Parathyroid adenoma (tissue), 2 donors: ENCODE measurements around the gene TMEM52.

Experiments used
- H2AFZ ChIP-seq: fragments of 300-600 bp; sonication (generic); one replicate; pipeline ENCODE4 v1.7.0; 2017; ENCODE audit warnings: antibody characterized with exemption, mild to moderate bottlenecking
- H3K27ac ChIP-seq: fragments of 300-600 bp; sonication (generic); one replicate; pipeline ENCODE4 v1.7.0; 2017
- H3K27me3 ChIP-seq: fragments of 300-600 bp; sonication (generic); one replicate; pipeline ENCODE4 v1.7.0; 2017; ENCODE audit warnings: low read length; ENCODE audit not compliant: control insufficient read depth, insufficient read depth
- H3K36me3 ChIP-seq: fragments of 300-600 bp; sonication (generic); one replicate; pipeline ENCODE4 v1.7.0; 2017; ENCODE audit warnings: low read length; ENCODE audit not compliant: control insufficient read depth, insufficient read depth
- H3K4me1 ChIP-seq: fragments of 300-600 bp; sonication (generic); one replicate; pipeline ENCODE4 v1.7.0; 2017; ENCODE audit warnings: control low read depth
- H3K4me2 ChIP-seq: fragments of 300-600 bp; sonication (generic); one replicate; pipeline ENCODE4 v1.7.0; 2017; ENCODE audit warnings: low read length
- H3K4me3 ChIP-seq: fragments of 300-600 bp; sonication (generic); one replicate; pipeline ENCODE4 v1.7.0; 2017; ENCODE audit warnings: low read depth, low read length
- H3K79me2 ChIP-seq: fragments of 300-600 bp; sonication (generic); one replicate; pipeline ENCODE4 v1.7.0; 2017; ENCODE audit warnings: control low read depth
- H3K9ac ChIP-seq: fragments of 300-600 bp; sonication (generic); one replicate; pipeline ENCODE4 v1.7.0; 2017; ENCODE audit warnings: mild to moderate bottlenecking
- H3K9me3 ChIP-seq: fragments of 300-600 bp; sonication (generic); one replicate; pipeline ENCODE4 v1.7.0; 2017; ENCODE audit warnings: low read length; ENCODE audit not compliant: control insufficient read depth
- TF ChIP-seq, protein P1 (sequence below): fragments of 300-600 bp; sonication (generic); IDR thresholded peaks from one replicate; pipeline ENCODE4 v1.7.0; 2017; ENCODE audit warnings: antibody characterized with exemption, mild to moderate bottlenecking
- donor health status: primary hyperparathyroidism.

TMEM52 gene

DNA sequence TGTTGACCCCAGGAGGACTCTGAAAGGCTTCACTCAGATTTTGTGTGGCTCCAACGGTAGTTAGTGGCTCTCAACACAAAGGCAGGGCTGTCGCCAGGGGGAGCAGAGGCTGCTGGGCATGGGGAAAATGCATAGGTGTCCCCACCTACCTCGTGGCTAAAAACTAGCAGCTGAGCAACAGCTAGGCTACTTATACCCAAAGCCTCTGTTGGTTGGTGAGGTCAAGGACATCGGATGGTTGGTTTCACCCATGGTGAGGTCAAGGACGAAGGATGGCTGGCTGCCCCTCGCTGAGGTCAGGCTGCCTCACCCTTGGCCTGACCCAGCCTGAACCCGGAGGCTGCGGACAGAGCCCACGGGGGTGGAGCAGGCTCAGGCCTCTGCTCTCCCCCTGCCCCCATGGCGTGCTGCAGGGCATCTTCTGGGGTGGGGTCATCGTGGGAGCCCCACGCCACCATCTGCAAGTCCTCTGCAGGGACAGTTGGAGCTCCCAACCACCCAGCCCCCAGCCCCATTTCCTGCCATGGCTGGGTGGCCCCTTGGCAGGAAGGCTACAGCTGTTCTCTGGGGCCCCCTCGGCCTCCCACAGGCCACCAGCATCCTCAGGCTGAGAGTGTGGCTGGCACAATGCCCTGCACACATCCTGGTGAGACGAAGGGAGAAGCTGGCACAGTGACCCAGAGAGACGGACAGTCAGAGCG, 19.7 kb downstream of the TMEM52 start:
- Histone ChIP-seq H3K27me3 (no peaks in the 10 kb centered on the region), H3K4me3 (no peak overlapping the region), H3K79me2 (no peaks in the 10 kb centered on the region), H2AFZ (no peak overlapping the region), H3K9ac (no peak overlapping the region), H3K36me3 (no peaks in the 10 kb centered on the region), H3K9me3 (no peaks in the 10 kb centered on the region), H3K4me2 (no peak overlapping the region), H3K27ac (no peak overlapping the region), H3K4me1 (no peaks in the 10 kb centered on the region)
- TF ChIP-seq, protein P1, sequence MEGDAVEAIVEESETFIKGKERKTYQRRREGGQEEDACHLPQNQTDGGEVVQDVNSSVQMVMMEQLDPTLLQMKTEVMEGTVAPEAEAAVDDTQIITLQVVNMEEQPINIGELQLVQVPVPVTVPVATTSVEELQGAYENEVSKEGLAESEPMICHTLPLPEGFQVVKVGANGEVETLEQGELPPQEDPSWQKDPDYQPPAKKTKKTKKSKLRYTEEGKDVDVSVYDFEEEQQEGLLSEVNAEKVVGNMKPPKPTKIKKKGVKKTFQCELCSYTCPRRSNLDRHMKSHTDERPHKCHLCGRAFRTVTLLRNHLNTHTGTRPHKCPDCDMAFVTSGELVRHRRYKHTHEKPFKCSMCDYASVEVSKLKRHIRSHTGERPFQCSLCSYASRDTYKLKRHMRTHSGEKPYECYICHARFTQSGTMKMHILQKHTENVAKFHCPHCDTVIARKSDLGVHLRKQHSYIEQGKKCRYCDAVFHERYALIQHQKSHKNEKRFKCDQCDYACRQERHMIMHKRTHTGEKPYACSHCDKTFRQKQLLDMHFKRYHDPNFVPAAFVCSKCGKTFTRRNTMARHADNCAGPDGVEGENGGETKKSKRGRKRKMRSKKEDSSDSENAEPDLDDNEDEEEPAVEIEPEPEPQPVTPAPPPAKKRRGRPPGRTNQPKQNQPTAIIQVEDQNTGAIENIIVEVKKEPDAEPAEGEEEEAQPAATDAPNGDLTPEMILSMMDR = no peak

DNA sequence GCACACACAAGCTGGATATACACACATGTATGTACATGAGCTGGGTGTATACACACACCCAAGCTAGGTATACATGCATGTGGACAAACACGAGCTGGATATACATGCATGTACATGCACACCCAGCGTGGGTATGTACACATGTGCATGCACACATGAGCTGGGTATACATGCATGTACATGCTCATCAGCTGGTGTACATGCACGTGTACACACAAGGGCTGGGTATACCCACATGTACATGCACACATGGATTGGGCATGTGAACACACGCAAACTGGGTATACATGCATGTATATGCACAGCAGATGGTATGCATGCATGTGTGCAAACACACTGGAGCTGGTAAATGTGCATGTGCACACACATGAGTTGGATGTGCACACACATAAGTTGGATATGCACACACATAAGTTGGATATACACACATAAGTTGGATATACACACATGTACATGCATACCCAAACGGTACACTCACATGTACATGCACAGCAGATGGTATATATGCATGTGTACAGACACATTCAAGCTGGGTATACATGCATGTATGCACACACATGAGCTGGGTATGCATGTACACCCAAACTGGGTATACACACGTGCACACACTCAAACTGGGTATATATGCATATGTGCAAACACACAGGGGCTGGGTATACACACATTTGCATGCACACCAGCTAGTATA, 20.7 kb downstream of the TMEM52 start:
- Histone ChIP-seq H3K36me3 (no peaks in the 10 kb centered on the region), H3K4me3 (no peak overlapping the region), H3K79me2 (no peaks in the 10 kb centered on the region), H3K4me2 (no peak overlapping the region), H2AFZ (no peak overlapping the region), H3K9me3 (no peaks in the 10 kb centered on the region), H3K27ac (no peak overlapping the region), H3K4me1 (no peaks in the 10 kb centered on the region), H3K9ac (no peak overlapping the region), H3K27me3 (no peaks in the 10 kb centered on the region)
- TF ChIP-seq, protein P1 = no peak

DNA sequence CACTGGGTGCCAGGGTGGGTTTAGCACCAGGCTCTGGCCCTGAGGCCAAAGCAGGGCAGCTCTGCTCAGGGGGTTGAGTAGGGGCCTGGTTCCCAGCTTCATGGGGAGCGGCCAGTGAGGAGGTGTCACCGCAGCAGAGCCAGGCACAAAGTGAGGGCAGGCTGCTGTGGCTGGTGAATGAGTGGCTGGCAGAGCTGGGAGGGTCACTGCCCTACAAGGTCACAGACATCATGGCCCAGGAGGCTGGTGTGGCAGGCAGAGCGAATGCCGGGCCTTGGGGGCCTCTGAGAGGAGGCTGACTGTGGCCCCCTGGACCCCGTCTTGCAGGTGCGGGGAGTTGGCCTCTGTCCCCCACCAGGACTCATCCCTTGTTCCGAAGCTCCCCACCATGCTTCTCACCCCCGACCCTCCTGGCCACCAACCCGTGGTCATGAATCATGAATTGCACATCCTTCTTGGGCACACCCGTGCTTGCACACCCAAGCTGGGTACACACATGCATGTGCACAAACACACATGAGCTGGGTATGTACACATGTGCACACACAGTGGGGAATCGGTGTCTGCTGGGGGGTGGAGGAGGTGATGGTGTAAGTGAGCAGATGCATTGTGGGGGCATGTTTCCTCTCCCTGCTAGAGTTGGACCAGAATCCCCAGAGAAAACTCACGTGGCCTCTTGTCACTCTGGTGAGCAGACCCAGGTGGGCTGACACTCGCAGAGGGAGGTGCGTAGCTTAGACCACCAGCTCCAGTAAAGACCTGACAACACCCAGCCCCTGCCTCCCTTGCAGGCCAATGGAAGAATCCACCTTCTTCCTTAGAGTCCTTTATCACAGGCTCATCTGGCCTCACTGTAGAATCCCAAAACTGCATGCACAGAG, 23.4 kb downstream of the TMEM52 start:
- no peaks in the 10 kb centered on the region for H3K27me3 ChIP-seq
- H3K79me2 ChIP-seq = no peaks in the 10 kb centered on the region
- H3K4me2 ChIP-seq = no peak overlapping the region
- no peak overlapping the region for H2AFZ ChIP-seq
- H3K4me3 ChIP-seq = no peak overlapping the region
- no peaks in the 10 kb centered on the region for H3K36me3 ChIP-seq
- TF ChIP-seq, protein P1 = no peak
- H3K9me3 ChIP-seq = no peaks in the 10 kb centered on the region
- H3K9ac ChIP-seq = no peak overlapping the region
- no peaks in the 10 kb centered on the region for H3K4me1 ChIP-seq
- no peak overlapping the region for H3K27ac ChIP-seq

DNA sequence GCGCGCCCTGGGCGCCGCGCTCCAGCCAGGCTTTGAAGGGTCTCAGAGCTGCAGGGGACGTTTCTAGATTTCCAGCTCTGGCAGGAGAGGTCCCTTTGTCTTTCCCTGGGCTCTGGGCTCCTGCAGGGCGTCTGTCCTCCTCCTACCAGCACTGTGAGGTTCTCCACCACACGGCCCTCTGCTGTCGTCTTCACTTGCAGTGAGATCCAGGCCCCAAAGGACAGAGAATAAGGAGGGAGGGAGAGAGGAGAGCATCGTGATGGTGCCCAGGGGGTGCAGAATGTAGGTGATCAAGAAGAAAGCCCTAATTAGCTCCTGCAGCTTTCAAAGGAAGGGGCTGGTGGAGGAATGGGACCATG, 24.0 kb downstream of the TMEM52 start:
- H3K36me3 ChIP-seq = no peaks in the 10 kb centered on the region
- TF ChIP-seq, protein P1 = no peak
- H3K4me3 ChIP-seq = no peak overlapping the region
- no peak overlapping the region for H3K9ac ChIP-seq
- H3K4me2 ChIP-seq = no peak overlapping the region
- no peaks in the 10 kb centered on the region for H3K4me1 ChIP-seq
- no peak overlapping the region for H3K27ac ChIP-seq
- H3K27me3 ChIP-seq = no peaks in the 10 kb centered on the region
- no peaks in the 10 kb centered on the region for H3K79me2 ChIP-seq
- no peak overlapping the region for H2AFZ ChIP-seq
- no peaks in the 10 kb centered on the region for H3K9me3 ChIP-seq
